Large intestine (tissue), 3 donors: ENCODE data around the gene SLX4IP. TPM values are rescaled to one million over a fixed set of nuclear protein-coding genes. Genes with fewer than 3 reads are reported as not detected.
A peak's percentile ranks its signal among the peaks of the same experiment; 100 is the strongest.
"Not testable (repeated sequence)": the region's sequence is repeated elsewhere in the genome, so short reads cannot be mapped to it uniquely, and the experiment has no call there.

Experiments
- DNase-seq, 2 donors: peaks; one replicate each; pipeline versions ENCODE4 v3.0.0 to v3.0.0-alpha.2; 2013
- H3K27ac ChIP-seq: one replicate; pipeline ENCODE4 v1.5.1; 2013; ENCODE audit warnings: low read length
- H3K27me3 ChIP-seq: 2 replicates; pipeline ENCODE4 v1.6.1; 2013; ENCODE audit warnings: low read length; ENCODE audit not compliant: control insufficient read depth, insufficient read depth
- H3K36me3 ChIP-seq: 2 replicates; pipeline ENCODE4 v1.6.1; 2013; ENCODE audit warnings: low read length; ENCODE audit not compliant: control insufficient read depth, insufficient read depth
- H3K4me1 ChIP-seq: one replicate; pipeline ENCODE4 v1.6.1; 2013; ENCODE audit warnings: low read length; ENCODE audit not compliant: control insufficient read depth, insufficient read depth
- H3K4me3 ChIP-seq: one replicate; pipeline ENCODE4 v1.5.1; 2013; ENCODE audit warnings: low read length
- H3K9me3 ChIP-seq: one replicate; pipeline ENCODE4 v1.6.1; 2013; ENCODE audit warnings: mild to moderate bottlenecking, low read depth, low read length, moderate library complexity; ENCODE audit not compliant: control insufficient read depth
- whole genome bisulfite sequencing: methylation state at CpG from one replicate; pipeline ENCODE4 v1.1.5; 2013; ENCODE audit warnings: low lambda C conversion rate; ENCODE audit not compliant: insufficient coverage; 5-methylcytosine and 5-hydroxymethylcytosine counted together
- polyA plus RNA-seq: library from polyadenylated mRNA; unstranded; fragments of 120-200 nt; gene quantifications from one replicate; pipeline ENCODE4 v1.2.1, GENCODE V29; 2013

SLX4IP gene
- polyA plus RNA-seq, 1 donor: 7.2 TPM

DNA sequence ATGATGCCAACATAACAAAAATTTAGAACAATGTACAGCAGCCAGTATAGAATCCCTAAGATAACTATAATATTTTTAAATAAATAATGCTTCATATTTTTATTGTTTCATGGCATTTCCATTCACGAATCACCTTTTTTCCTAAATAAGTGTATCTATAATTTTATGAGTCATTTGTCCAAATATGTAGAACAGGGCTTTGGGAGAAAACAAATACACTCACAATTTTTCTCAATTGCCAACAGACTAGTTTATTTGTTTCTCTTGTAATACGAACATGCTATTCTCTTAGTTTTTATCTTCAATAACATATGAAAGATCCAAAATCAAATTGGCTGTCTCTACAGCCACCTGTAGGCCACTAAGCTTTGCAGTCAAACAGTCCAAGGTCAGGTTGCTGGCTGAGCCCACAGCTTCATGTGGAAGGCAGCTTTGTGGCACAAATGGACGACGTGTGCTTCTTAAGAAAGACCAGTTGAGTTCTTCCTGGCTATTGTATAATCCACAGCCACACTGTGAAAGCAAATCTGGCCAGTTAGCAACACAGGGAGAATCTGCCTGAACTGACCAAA is 30.1 kb upstream of the SLX4IP start:
- DNase-seq: no peak
- WGBS: 88% methylated on average over 2 of the region's 4 CpGs
- Histone ChIP-seq H3K36me3 (peaks cover 13% of the 10 kb centered on the region), H3K4me1 (no peaks in the 10 kb centered on the region), H3K27me3 (no peaks in the 10 kb centered on the region), H3K9me3 (no peaks in the 10 kb centered on the region), H3K4me3 (no peak overlapping the region), H3K27ac (no peak overlapping the region)

DNA sequence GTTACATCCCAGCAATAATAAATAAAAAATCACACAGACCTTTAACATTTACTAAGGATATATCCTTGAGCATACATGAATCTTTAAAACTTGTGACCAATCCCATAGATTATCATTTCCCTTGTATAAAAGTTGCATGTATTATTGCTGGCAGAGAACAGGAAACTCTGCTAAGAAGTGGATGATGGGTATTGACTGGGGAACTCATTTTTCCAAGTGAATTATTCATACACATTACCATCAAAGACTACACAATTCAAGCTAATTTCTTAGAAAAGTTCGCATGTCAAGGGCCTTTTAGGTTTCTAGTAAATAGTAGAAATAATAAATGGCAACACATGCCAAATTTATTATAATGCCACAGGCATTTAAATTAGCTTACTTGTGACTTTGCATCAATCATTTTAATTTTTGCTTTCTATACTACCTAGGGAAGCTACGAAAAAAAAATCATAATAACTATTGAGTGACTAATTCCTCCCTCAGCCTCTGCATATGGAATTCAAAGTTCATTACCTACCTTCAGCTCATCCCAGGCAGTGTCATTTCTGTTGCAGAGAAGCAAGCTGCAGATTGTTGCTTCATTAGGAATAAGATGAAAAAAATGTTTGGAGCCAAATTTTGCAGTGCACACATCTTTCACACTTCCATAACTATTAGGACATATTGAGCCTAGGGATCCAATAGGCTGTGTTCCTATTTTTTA is 26.8 kb upstream of the SLX4IP start:
- Histone ChIP-seq H3K36me3 (peaks cover 19% of the 10 kb centered on the region), H3K27me3 (no peaks in the 10 kb centered on the region), H3K9me3 (no peaks in the 10 kb centered on the region), H3K4me1 (no peaks in the 10 kb centered on the region), H3K4me3 (no peak overlapping the region), H3K27ac (no peak overlapping the region)
- DNase-seq: no peak
- 83% methylated on average over 1 of the region's 2 CpGs for WGBS

DNA sequence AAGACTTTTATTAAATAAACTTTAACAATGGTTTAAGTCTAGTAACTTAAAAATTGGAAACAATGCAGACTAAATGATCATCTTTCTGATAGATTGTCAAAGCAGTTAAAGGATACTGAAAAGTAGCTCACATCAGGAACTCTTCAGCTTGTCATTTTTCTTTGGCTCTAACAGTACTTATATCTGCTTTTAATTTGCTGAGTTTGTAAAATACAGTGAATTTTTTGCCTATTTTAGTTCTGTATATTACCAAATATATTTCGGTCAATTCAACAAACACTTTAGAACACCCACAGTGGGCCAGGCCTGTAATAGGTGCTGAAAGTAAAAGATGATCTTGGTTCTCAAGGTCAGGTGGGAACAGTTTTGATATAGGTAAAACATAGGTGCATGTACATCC is 23.4 kb upstream of the SLX4IP start:
- no peaks in the 10 kb centered on the region for H3K27me3 ChIP-seq
- H3K36me3 ChIP-seq: peaks cover 13% of the 10 kb centered on the region
- DNase-seq: no peak
- H3K9me3 ChIP-seq: no peaks in the 10 kb centered on the region
- H3K4me3 ChIP-seq: no peak overlapping the region
- no peak overlapping the region for H3K27ac ChIP-seq
- H3K4me1 ChIP-seq: no peaks in the 10 kb centered on the region
- WGBS: no CpG with 5 or more reads among the region's 1 CpG

DNA sequence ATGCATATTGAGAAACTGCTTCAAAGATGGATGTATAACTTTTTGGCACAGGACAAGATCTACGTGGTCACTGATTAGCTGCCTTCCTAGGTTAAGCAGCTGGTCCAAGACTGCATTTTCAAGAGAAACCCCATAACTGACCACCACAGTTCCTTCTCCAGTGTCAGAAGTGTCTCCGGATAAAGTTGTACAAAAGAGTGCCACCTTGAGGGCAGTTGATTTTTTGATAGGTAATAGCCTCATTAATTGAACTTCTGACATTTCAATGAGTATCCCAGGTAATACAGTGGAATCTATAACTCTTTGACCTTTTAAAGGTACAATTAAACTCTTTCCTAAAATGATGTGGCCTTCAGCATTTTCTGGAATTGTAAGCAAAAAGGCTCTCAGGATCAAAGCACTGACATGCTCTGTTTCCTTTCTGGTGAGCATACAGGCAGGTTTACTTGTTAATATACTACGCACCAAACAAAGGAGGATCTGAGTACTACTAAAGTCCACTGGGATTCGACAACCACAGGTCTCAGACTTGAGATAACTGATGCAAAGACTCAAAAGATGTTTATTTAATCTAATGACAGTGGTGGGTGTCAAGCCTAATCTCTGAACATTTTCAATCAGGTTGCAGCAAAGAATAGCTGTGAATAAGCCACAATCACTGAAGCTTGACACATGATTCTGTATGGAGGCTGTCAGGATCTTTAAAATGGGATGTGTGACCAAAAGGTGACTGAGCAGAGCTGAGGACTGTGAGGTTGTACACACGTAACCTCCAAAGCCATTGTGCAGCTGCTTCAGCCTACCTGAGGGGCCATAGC is 22.3 kb upstream of the SLX4IP start:
- H3K36me3 ChIP-seq: peaks cover 14% of the 10 kb centered on the region
- no peak for DNase-seq
- WGBS: no CpG with 5 or more reads among the region's 5 CpGs
- no peaks in the 10 kb centered on the region for H3K4me1 ChIP-seq
- no peak overlapping the region for H3K4me3 ChIP-seq
- no peaks in the 10 kb centered on the region for H3K9me3 ChIP-seq
- no peaks in the 10 kb centered on the region for H3K27me3 ChIP-seq
- no peak overlapping the region for H3K27ac ChIP-seq

DNA sequence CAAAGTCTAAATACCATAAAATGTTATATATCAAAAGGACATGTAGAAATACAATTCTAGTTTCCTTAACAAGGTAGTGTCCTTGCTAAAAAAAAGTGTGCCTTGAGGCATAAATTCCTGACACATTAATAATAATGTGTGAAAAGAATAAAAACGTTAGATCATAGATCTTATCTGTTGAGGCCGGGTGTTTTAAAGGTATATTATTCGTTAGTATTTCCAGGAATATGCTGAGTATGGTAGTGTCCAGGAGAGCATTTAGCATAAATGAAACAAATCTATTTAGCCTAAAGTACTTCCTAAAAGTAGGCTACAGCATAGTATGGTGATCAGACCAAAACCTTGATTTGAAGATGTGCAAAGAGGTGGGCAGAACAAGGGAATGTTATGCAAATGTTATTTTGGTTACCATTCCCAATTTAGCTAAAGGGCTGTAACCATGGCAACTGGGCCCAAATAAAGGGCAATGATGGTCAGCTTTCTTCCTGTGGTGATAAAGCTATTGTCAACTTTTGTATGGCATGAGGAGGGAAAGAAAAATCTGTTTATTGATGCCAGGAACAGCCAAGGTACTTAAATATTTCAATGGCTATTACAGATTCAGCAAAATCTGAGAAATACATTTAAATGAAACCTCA is 20.0 kb upstream of the SLX4IP start:
- H3K9me3 ChIP-seq: no peaks in the 10 kb centered on the region
- no peak overlapping the region for H3K27ac ChIP-seq
- peaks cover 15% of the 10 kb centered on the region for H3K36me3 ChIP-seq
- H3K4me3 ChIP-seq: no peak overlapping the region
- no CpG with 5 or more reads among the region's 3 CpGs for WGBS
- no peaks in the 10 kb centered on the region for H3K4me1 ChIP-seq
- no peak for DNase-seq
- H3K27me3 ChIP-seq: no peaks in the 10 kb centered on the region

DNA sequence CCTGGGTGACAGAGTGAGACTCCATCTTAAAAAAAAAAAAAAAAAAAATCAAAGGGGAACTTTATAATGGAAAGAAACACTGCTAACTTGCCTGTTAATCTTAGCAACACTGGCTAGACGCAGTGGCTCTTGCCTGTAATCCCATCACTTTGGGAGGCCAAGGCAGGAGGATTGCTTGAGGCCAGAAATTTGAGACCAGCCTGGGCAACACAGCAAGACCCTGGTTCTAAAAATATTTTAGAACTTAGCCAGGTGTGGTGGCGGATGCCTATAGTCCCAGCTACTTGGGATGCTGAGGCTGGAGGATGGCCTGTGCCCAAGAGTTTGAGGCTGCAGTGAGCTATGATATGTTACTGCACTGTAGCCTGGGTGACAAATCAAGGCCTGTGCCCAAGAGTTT is 17.9 kb upstream of the SLX4IP start:
- peaks cover 19% of the 10 kb centered on the region for H3K36me3 ChIP-seq
- WGBS: no CpG with 5 or more reads among the region's 2 CpGs
- not testable (repeated sequence) for H3K27ac ChIP-seq, H3K4me1 ChIP-seq, H3K9me3 ChIP-seq, DNase-seq, H3K4me3 ChIP-seq, H3K27me3 ChIP-seq

DNA sequence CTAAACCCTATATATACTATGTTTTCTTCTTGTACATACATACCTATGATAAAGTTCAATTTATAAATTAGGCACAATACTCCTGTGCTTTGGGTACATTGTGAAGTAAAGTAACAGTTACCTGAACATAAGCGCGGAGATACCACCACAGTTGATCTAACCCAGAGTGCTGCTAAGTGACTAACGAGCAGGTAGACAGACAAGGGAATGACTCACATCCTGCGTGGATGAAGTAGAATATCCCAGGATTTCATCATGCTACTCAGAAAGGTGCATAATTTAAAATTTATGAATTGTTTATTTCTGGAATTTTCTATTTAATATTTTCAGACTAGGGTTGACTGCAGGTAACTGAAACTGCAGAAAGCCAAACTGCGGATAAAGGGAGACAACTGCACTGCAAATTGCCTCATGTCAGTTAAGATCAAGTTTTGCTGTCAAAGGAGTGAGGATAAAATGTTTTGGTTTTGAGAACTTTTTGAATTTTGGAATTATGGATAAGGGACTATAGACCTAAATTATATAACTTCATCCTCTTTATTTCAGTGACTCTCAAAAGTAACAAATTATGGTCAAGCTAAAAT is 15.5 kb upstream of the SLX4IP start:
- WGBS: 100% methylated on average over 2 of the region's 5 CpGs
- no peak for DNase-seq
- Histone ChIP-seq H3K27ac (no peak overlapping the region), H3K9me3 (no peaks in the 10 kb centered on the region), H3K4me3 (no peak overlapping the region), H3K4me1 (no peaks in the 10 kb centered on the region), H3K36me3 (peaks cover 11% of the 10 kb centered on the region), H3K27me3 (no peaks in the 10 kb centered on the region)

DNA sequence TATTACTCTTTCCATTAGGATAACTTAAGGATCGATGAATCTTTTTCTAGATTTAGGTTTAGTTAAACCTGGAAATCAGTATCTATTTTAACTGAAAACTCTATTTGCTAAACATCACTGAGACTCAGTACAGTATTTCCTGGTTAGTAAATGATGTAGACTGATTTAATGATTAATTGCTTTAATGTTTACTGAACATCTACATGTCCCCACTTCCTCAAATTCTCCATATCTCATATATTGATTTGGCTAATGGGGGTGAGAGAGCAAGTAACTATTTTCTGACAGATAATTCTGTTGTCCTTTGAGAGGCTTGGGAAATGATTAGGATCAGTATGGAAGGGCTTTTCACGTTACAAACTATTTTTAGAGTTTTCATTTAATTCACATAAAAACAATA is 11.4 kb upstream of the SLX4IP start:
- no peak for DNase-seq
- Histone ChIP-seq H3K27ac (no peak overlapping the region), H3K4me1 (no peaks in the 10 kb centered on the region), H3K9me3 (no peaks in the 10 kb centered on the region), H3K4me3 (no peak overlapping the region), H3K27me3 (no peaks in the 10 kb centered on the region), H3K36me3 (peaks cover 7% of the 10 kb centered on the region)
- WGBS: 68% methylated on average over 2 of the region's 2 CpGs

DNA sequence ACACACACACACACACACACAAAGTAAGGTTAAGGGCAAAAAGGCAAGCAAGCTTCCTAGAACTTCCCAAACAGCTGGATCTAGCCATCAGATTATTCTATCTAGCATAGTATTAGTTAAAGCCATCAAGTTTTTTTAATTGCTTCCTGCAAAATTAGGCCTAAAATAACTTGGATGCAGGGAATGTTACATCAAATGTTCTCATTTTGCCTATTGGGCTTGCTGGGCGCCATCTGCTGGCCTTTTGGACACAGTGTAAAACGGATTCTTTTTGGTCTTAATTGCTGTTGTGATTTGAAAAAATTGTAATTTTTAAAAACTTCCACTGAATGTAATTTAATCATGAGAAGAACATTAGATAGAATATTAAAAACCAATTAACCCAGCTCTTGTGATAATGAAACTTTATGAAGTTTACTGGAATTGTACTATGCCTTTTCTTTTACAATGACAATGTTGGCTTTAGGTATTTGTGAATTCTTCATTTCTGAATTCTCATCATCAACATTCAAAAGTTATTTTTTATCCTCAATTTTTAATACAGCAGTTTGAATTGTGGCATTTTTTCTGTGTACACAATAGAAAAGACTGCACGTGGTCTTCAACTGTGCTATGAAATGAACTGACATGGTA is 7.9 kb upstream of the SLX4IP start:
- DNase-seq: peak in 1 of 2 donors; percentile 28
- Histone ChIP-seq H3K36me3 (peaks cover 3% of the 10 kb centered on the region), H3K4me3 (no peak overlapping the region), H3K4me1 (peaks cover 5% of the 10 kb centered on the region), H3K27me3 (no peaks in the 10 kb centered on the region), H3K9me3 (no peaks in the 10 kb centered on the region), H3K27ac (no peak overlapping the region)
- 100% methylated on average over 1 of the region's 3 CpGs for WGBS

DNA sequence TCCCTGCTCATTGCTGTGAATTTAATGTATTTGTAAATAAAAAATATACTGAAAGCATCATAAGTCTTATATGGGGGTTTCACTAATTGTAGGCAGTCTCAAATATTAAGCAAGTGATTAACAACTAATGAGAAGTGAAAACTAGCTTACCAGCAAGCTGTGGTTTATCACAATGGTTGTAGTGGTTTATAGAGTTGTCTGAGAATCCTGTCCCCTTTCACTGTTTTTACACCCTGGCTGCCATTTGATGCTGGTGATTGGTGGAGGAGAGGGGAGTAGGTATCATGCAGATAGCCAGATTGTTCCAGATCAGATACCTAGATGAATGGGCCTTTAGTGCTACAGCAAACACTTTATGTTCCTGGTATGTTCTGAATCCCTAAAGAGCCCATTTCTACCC is 7.1 kb upstream of the SLX4IP start:
- Histone ChIP-seq H3K4me3 (no peak overlapping the region), H3K36me3 (peaks cover 3% of the 10 kb centered on the region), H3K27ac (no peak overlapping the region), H3K27me3 (no peaks in the 10 kb centered on the region), H3K4me1 (peaks cover 5% of the 10 kb centered on the region), H3K9me3 (no peaks in the 10 kb centered on the region)
- DNase-seq: no peak
